Loucy (cell line): Measurements from ENCODE around the gene GLRA3.

Source experiments
- H2AFZ ChIP-seq: fragments of 200-600 bp; sonication (generic); 2 replicates; pipeline ENCODE4 v1.6.0; 2016; ENCODE audit warnings: antibody characterized with exemption, mild to moderate bottlenecking, low read length, moderate library complexity
- H3F3A ChIP-seq: fragments of 200-600 bp; 2 replicates; pipeline ENCODE4 v1.6.0; 2016; ENCODE audit warnings: antibody characterized with exemption, low read depth, mild to moderate bottlenecking
- H3K27me3 ChIP-seq: fragments of 200-600 bp; sonication (generic); 2 replicates; pipeline ENCODE4 v1.6.1; 2014; ENCODE audit warnings: low read length, mild to moderate bottlenecking; ENCODE audit not compliant: insufficient read depth, poor library complexity, severe bottlenecking
- H3K36me3 ChIP-seq: fragments of 200-600 bp; sonication (generic); 2 replicates; pipeline ENCODE4 v1.6.1; 2016; ENCODE audit warnings: low read length; ENCODE audit not compliant: insufficient read depth
- H3K4me1 ChIP-seq: fragments of 200-600 bp; sonication (generic); 2 replicates; pipeline ENCODE4 v1.5.1; 2014; ENCODE audit warnings: low read length, mild to moderate bottlenecking; ENCODE audit not compliant: insufficient read depth, poor library complexity, severe bottlenecking
- H3K4me2 ChIP-seq: fragments of 200-600 bp; sonication (generic); 2 replicates; pipeline ENCODE4 v1.6.0; 2014; ENCODE audit warnings: antibody characterized with exemption, low read length, low read depth, mild to moderate bottlenecking; ENCODE audit not compliant: poor library complexity, severe bottlenecking
- H3K4me3 ChIP-seq: fragments of 200-600 bp; sonication (generic); 2 replicates; pipeline ENCODE4 v1.5.1; 2014; ENCODE audit warnings: low read length, mild to moderate bottlenecking, mixed read lengths; ENCODE audit not compliant: poor library complexity, severe bottlenecking
- H3K79me2 ChIP-seq: fragments of 200-600 bp; sonication (generic); 2 replicates; pipeline ENCODE4 v1.6.1; 2014; ENCODE audit warnings: low read length; ENCODE audit not compliant: insufficient read depth
- H3K9ac ChIP-seq: fragments of 200-600 bp; sonication (generic); 2 replicates; pipeline ENCODE4 v1.6.0; 2014; ENCODE audit warnings: mild to moderate bottlenecking, low read depth, low read length, moderate library complexity; ENCODE audit not compliant: poor library complexity, severe bottlenecking
- H3K9me2 ChIP-seq: fragments of 200-600 bp; sonication (generic); replicated peaks from 2 replicates; pipeline ENCODE4 v1.6.1; 2016; ENCODE audit warnings: low read depth, low read length, mixed read lengths
- H3K9me3 ChIP-seq: fragments of 200-600 bp; sonication (generic); 2 replicates; pipeline ENCODE4 v1.6.1; 2014; ENCODE audit warnings: mild to moderate bottlenecking, antibody characterized with exemption, low read length, low read depth; ENCODE audit not compliant: insufficient read depth
- H4K20me1 ChIP-seq: fragments of 200-600 bp; sonication (generic); 2 replicates; pipeline ENCODE4 v1.6.0; 2014; ENCODE audit warnings: antibody characterized with exemption, low read length, mild to moderate bottlenecking; ENCODE audit not compliant: insufficient read depth, poor library complexity, severe bottlenecking
- CTCF ChIP-seq: fragments of 200-600 bp; sonication (generic); conservative IDR thresholded peaks from 2 replicates; pipeline ENCODE4 v1.5.1; 2014; ENCODE audit warnings: mild to moderate bottlenecking, antibody characterized with exemption, low read length
- EZH2phosphoT487 ChIP-seq: fragments of 200-600 bp; IDR thresholded peaks from 2 replicates; pipeline ENCODE4 v1.6.1; 2018; ENCODE audit warnings: antibody characterized with exemption, mild to moderate bottlenecking, moderate library complexity, borderline replicate concordance

GLRA3 gene

GRCh38 chr4:174616661-174617060 lies 212.4 kb downstream of the GLRA3 start:
- no peaks in the 10 kb centered on the region for H3K36me3 ChIP-seq
- peaks cover 1% of the 10 kb centered on the region; the same call in 1 of the 2 replicates for H3K9me3 ChIP-seq
- peaks cover 15% of the 10 kb centered on the region for H3K4me1 ChIP-seq
- H4K20me1 ChIP-seq = no peaks in the 10 kb centered on the region
- no peak overlapping the region for H3K4me3 ChIP-seq
- no peaks in the 10 kb centered on the region for H3K9me2 ChIP-seq
- H3K27me3 ChIP-seq = no peaks in the 10 kb centered on the region
- TF ChIP-seq CTCF (no peak), EZH2phosphoT487 (no peak)
- H2AFZ ChIP-seq = no peak overlapping the region
- H3K9ac ChIP-seq = no peak overlapping the region
- no peaks in the 10 kb centered on the region for H3K79me2 ChIP-seq
- H3F3A ChIP-seq = no peaks in the 10 kb centered on the region
- no peak overlapping the region for H3K4me2 ChIP-seq

- Histone ChIP-seq H3K36me3 (no peaks in the 10 kb centered on the region), H3K4me1 (peaks cover 15% of the 10 kb centered on the region), H2AFZ (0 out of 2 replicates have a peak overlapping the region, but pooled peaks have one; percentile 42), H3K4me3 (no peak overlapping the region), H3K4me2 (no peak overlapping the region), H3K9me2 (no peaks in the 10 kb centered on the region), H4K20me1 (no peaks in the 10 kb centered on the region), H3K9me3 (peaks cover 4% of the 10 kb centered on the region; the same call in 1 of the 2 replicates), H3K79me2 (no peaks in the 10 kb centered on the region), H3K27me3 (no peaks in the 10 kb centered on the region), H3K9ac (no peak overlapping the region), H3F3A (no peaks in the 10 kb centered on the region)
- no peak for TF ChIP-seq CTCF
- TF ChIP-seq EZH2phosphoT487 = no peak
Observed at GRCh38 chr4:174613979-174614378, 215.1 kb downstream of the GLRA3 start.

- Histone ChIP-seq H3K4me1 (peaks cover 8% of the 10 kb centered on the region), H3K9ac (no peak overlapping the region), H3K79me2 (no peaks in the 10 kb centered on the region), H3K36me3 (no peaks in the 10 kb centered on the region), H3K4me2 (no peak overlapping the region), H3F3A (no peaks in the 10 kb centered on the region), H2AFZ (no peak overlapping the region), H3K9me3 (peaks cover 4% of the 10 kb centered on the region; the same call in 1 of the 2 replicates), H4K20me1 (no peaks in the 10 kb centered on the region), H3K9me2 (no peaks in the 10 kb centered on the region), H3K27me3 (no peaks in the 10 kb centered on the region), H3K4me3 (no peak overlapping the region)
- no peak for TF ChIP-seq EZH2phosphoT487
- no peak for TF ChIP-seq CTCF
Observed at GRCh38 chr4:174611792-174612191, 217.3 kb downstream of the GLRA3 start.
